ENCODE measurements around the gene SCP2D1.

SCP2D1 gene

DNA sequence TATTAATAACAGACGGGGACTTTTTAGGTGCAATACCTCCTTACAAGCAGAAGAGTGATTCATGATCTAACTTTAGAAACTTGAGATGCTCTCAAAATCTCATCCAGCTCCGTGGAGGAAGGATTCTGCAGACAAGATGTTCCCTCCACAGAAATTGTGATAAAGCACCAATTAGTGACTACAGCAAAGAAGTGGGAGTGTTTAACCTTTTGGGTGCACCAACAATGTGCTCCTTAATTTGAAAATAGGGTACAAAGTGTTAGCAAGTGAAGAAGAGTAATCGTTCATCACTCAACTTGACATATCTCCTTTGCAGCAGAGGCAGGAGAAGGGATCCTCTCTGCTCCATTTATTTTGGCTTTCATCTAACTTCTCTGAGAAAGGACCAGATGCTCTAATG is 22.8 kb upstream of the SCP2D1 start:
- Histone ChIP-seq H3K36me3 (ENCODE audit: insufficient read depth, low read length) (no peaks in the 10 kb centered on the region), H3K27ac (ENCODE audit: low read depth, low read length) (no peak overlapping the region), H2AFZ (ENCODE audit: low read length, unreplicated experiment) (no peak overlapping the region), H3K4me1 (ENCODE audit: control insufficient read depth, insufficient read depth, low read length, unreplicated experiment) (peaks cover 3% of the 10 kb centered on the region), H3K79me2 (ENCODE audit: control insufficient read depth, insufficient read depth, low read length, unreplicated experiment) (no peaks in the 10 kb centered on the region), H3K27me3 (ENCODE audit: insufficient read depth, low read length) (peaks cover 38% of the 10 kb centered on the region), H3K4me3 (ENCODE audit: low read depth, low read length) (no peak overlapping the region)

DNA sequence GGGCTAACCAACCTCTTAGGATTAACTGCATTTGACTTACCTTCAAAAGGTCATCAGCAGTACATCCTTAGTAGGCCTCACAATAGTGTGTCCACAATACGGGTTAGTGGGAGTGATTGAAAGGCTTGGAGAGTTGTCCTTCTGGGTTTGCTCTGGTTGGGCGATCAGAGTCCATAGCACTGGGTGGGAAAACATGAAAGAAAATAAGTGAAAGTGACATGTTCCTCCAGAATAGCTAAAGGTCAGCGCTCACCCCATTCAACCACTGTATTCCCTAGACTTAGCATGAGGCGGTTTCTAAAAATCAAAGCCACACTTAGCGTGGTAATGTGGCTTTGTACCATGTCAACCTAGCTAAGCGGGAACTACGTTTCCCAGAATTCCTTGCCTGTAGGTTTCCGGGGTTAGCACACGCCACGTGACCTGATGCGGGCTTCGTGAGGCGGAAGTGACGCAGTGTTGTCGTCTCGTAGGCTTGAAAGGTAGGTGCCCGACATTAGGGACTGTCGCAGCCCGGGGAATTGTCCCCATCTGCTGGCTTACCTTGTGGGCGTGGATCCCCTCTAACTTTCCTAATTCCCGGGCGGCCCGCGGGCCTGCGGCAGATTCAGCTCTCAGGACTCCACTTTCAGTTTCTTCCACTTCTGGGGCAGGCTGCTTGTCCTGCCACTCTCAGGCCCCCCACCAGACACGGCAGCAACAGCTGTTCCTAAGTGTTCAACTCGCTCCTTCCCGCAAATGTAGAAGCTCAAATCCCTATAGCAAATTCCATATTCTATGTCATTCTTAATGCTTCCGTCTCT is 19.8 kb upstream of the SCP2D1 start:
- Histone ChIP-seq H3K27ac (ENCODE audit: low read depth, low read length) (peak overlapping the region; percentile 33; the same call in 1 of the 2 replicates), H3K4me3 (ENCODE audit: low read depth, low read length) (peak overlapping the region; percentile 88), H2AFZ (ENCODE audit: low read length, unreplicated experiment) (peak overlapping the region; percentile 86), H3K27me3 (ENCODE audit: insufficient read depth, low read length) (peaks cover 28% of the 10 kb centered on the region), H3K79me2 (ENCODE audit: control insufficient read depth, insufficient read depth, low read length, unreplicated experiment) (no peaks in the 10 kb centered on the region), H3K36me3 (ENCODE audit: insufficient read depth, low read length) (no peaks in the 10 kb centered on the region), H3K4me1 (ENCODE audit: control insufficient read depth, insufficient read depth, low read length, unreplicated experiment) (peaks cover 3% of the 10 kb centered on the region)

DNA sequence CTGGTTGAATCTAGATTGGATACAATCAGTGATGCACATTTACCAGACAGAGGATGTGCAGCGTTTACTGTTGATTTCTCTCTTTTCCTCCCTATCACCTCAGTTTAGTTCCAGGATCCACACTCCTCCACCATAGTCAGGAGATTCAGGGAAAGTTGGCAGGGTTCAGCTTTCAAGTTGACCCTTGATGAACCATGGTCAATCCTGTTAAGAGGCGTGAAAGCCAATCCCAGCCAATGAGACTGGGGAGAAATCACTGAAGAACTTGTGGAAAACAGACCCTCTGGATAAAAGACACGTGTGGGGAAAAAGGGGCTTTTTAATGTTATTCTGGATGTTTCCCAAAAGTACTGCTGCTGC is 19.2 kb upstream of the SCP2D1 start:
- H3K27ac ChIP-seq (ENCODE audit: low read depth, low read length): peak overlapping the region; percentile 33; the same call in 1 of the 2 replicates
- H3K27me3 ChIP-seq (ENCODE audit: insufficient read depth, low read length): peaks cover 25% of the 10 kb centered on the region
- peak overlapping the region; percentile 88 for H3K4me3 ChIP-seq (ENCODE audit: low read depth, low read length)
- H3K36me3 ChIP-seq (ENCODE audit: insufficient read depth, low read length): no peaks in the 10 kb centered on the region
- no peaks in the 10 kb centered on the region for H3K79me2 ChIP-seq (ENCODE audit: control insufficient read depth, insufficient read depth, low read length, unreplicated experiment)
- peaks cover 3% of the 10 kb centered on the region for H3K4me1 ChIP-seq (ENCODE audit: control insufficient read depth, insufficient read depth, low read length, unreplicated experiment)
- peak overlapping the region; percentile 86 for H2AFZ ChIP-seq (ENCODE audit: low read length, unreplicated experiment)

DNA sequence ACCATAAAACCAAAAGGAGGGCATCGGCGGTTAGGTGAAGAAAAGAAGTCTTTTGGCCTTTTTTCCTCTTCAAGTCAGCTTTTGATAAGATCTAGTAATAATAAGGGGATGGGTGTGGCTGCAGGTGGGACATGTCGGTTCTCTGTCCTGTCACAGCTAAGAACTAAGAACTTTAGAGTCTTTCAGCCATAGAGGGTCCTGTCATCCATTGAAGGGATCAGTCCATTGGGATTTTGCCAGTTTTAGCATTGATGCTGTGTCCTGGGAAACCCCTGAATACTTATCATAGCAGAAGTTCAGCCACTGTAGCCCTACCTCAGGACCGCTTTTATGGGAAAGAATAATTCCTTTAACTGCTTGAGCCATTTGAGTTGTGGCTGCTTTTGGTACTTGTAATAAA is 18.2 kb upstream of the SCP2D1 start:
- no peaks in the 10 kb centered on the region for H3K79me2 ChIP-seq (ENCODE audit: control insufficient read depth, insufficient read depth, low read length, unreplicated experiment)
- no peak overlapping the region for H2AFZ ChIP-seq (ENCODE audit: low read length, unreplicated experiment)
- H3K4me1 ChIP-seq (ENCODE audit: control insufficient read depth, insufficient read depth, low read length, unreplicated experiment): peaks cover 3% of the 10 kb centered on the region
- peaks cover 18% of the 10 kb centered on the region for H3K27me3 ChIP-seq (ENCODE audit: insufficient read depth, low read length)
- H3K4me3 ChIP-seq (ENCODE audit: low read depth, low read length): no peak overlapping the region; the same call in 1 of the 2 replicates
- no peaks in the 10 kb centered on the region for H3K36me3 ChIP-seq (ENCODE audit: insufficient read depth, low read length)
- no peak overlapping the region for H3K27ac ChIP-seq (ENCODE audit: low read depth, low read length)

DNA sequence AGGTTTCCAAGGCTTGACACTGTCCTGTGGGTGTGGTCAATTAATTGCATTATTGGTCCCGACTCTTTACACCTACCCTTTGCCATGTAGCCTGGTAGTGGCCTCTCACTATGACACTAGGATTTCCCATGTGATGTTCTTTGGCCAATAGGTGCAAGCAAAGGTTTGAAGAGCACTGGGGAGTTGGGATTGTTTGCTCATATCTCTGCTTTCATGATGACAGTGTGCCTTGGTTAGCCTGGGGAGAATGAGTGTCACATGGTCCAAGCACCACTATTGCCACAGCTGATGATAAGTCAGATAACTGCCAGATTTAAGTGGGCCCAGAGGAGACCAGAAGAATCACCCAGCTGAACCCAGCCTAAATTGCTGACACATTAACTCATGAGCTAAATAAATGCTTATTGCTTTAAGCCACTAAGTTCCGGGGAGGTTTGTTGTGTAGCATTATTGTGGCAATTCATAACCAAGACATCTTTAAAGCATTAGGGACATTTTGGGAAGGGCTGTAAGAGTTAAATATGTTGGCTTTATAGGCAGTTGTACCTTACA is 17.2 kb upstream of the SCP2D1 start:
- Histone ChIP-seq H3K4me1 (ENCODE audit: control insufficient read depth, insufficient read depth, low read length, unreplicated experiment) (peaks cover 3% of the 10 kb centered on the region), H3K4me3 (ENCODE audit: low read depth, low read length) (no peak overlapping the region), H2AFZ (ENCODE audit: low read length, unreplicated experiment) (no peak overlapping the region), H3K36me3 (ENCODE audit: insufficient read depth, low read length) (no peaks in the 10 kb centered on the region), H3K27me3 (ENCODE audit: insufficient read depth, low read length) (peaks cover 9% of the 10 kb centered on the region; the same call in 1 of the 2 replicates), H3K27ac (ENCODE audit: low read depth, low read length) (no peak overlapping the region), H3K79me2 (ENCODE audit: control insufficient read depth, insufficient read depth, low read length, unreplicated experiment) (no peaks in the 10 kb centered on the region)

DNA sequence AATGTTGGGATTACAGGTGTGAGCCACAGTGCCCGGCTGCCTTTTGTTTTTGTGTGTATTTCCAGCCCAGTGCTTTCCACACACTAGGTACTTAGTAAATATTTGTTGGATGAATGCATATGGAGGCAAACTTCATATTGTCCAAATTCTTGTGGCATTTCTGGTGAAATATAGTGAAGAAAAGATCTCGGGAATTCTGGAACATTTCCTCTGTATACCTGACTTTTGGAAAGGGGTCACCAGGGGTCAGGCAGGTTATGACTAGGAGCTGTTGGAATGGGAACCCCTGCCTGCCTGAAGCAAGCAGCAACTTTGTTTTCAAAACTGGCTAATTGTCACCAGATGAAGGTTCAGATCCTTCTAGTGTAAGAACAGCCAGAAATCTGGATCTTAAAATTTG is 12.1 kb upstream of the SCP2D1 start:
- Histone ChIP-seq H3K4me3 (ENCODE audit: low read depth, low read length) (no peak overlapping the region), H3K4me1 (ENCODE audit: control insufficient read depth, insufficient read depth, low read length, unreplicated experiment) (no peaks in the 10 kb centered on the region), H3K79me2 (ENCODE audit: control insufficient read depth, insufficient read depth, low read length, unreplicated experiment) (no peaks in the 10 kb centered on the region), H3K27ac (ENCODE audit: low read depth, low read length) (no peak overlapping the region), H2AFZ (ENCODE audit: low read length, unreplicated experiment) (no peak overlapping the region), H3K27me3 (ENCODE audit: insufficient read depth, low read length) (peaks cover 3% of the 10 kb centered on the region; the same call in 1 of the 2 replicates), H3K36me3 (ENCODE audit: insufficient read depth, low read length) (no peaks in the 10 kb centered on the region)

DNA sequence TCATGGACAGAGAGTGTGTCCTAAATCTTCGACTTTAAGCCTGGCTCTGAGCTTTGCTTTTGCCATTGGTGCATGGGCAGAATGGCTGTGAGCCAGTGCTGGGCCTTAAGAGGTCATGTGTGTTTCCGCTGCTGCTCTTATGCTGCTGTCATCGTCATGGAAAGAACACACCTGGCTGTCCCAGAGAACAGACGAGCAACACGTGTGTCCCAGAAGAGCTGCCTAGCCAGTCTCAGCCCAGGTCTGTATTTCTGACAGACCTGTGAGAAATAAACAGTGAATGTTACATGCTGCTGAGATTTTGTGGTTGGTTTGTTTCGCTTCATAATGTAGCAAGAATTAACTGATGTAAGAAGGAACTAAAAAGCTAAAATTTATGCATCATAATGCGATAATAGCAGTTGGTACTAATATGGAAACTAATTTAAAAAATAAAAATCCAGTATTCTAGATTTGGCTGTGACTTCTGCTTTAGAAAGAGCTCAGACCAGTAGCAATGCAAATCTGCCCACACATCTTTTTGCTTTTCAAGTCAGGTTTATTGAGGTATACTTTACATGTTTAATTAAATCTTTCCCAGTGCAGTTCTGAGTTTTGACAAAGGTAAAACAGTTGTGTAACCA is 11.5 kb upstream of the SCP2D1 start:
- no peak overlapping the region for H3K4me3 ChIP-seq (ENCODE audit: low read depth, low read length)
- H3K4me1 ChIP-seq (ENCODE audit: control insufficient read depth, insufficient read depth, low read length, unreplicated experiment): no peaks in the 10 kb centered on the region
- H3K36me3 ChIP-seq (ENCODE audit: insufficient read depth, low read length): no peaks in the 10 kb centered on the region
- H3K27ac ChIP-seq (ENCODE audit: low read depth, low read length): no peak overlapping the region
- no peaks in the 10 kb centered on the region for H3K79me2 ChIP-seq (ENCODE audit: control insufficient read depth, insufficient read depth, low read length, unreplicated experiment)
- H3K27me3 ChIP-seq (ENCODE audit: insufficient read depth, low read length): peaks cover 3% of the 10 kb centered on the region; the same call in 1 of the 2 replicates
- no peak overlapping the region for H2AFZ ChIP-seq (ENCODE audit: low read length, unreplicated experiment)

DNA sequence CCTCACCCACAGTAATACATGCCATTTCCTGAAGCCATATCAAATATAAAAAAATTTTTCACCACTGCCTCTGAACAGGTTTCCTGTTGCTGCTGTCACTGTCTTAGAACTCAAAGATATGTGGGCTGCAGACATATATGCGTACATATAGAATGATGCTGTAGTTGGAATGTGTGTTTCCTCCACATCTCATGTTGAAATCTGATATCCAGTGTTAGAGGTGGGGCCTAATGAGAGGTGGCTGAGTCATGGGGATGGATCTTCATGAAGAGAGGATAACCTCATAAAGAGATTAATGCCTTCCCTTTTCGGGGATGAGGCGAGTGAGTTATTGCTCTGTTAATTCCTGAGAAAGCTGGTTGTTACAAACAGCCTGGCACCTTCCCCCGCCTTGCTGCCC is 7.7 kb upstream of the SCP2D1 start:
- Histone ChIP-seq H3K27me3 (ENCODE audit: insufficient read depth, low read length) (no peaks in the 10 kb centered on the region; the same call in 1 of the 2 replicates), H3K36me3 (ENCODE audit: insufficient read depth, low read length) (no peaks in the 10 kb centered on the region), H3K4me1 (ENCODE audit: control insufficient read depth, insufficient read depth, low read length, unreplicated experiment) (no peaks in the 10 kb centered on the region), H3K79me2 (ENCODE audit: control insufficient read depth, insufficient read depth, low read length, unreplicated experiment) (no peaks in the 10 kb centered on the region), H3K4me3 (ENCODE audit: low read depth, low read length) (no peak overlapping the region), H2AFZ (ENCODE audit: low read length, unreplicated experiment) (no peak overlapping the region), H3K27ac (ENCODE audit: low read depth, low read length) (no peak overlapping the region)

DNA sequence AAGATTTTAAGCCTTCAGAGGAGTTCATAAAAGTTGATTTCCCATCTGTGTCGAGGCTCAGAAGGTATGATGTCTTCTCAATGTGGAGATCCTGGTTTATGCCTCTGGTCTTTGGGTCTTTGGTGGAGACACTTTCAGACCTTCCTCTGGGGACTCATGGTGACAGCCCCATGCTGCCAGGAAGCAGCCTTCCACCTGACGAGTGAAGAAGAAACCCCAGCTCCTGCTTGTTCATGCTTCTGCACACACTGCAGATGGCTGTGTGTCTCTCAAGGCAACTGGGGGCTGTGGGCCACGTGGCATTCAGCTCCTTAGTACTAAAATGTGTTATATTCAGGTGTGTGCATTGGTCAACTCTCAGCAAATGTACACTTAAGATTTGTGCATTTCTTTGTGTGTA is 4.9 kb upstream of the SCP2D1 start:
- H3K27me3 ChIP-seq (ENCODE audit: insufficient read depth, low read length): peaks cover 7% of the 10 kb centered on the region; the same call in 1 of the 2 replicates
- H3K4me1 ChIP-seq (ENCODE audit: control insufficient read depth, insufficient read depth, low read length, unreplicated experiment): no peaks in the 10 kb centered on the region
- H3K27ac ChIP-seq (ENCODE audit: low read depth, low read length): no peak overlapping the region
- H3K79me2 ChIP-seq (ENCODE audit: control insufficient read depth, insufficient read depth, low read length, unreplicated experiment): no peaks in the 10 kb centered on the region
- H3K36me3 ChIP-seq (ENCODE audit: insufficient read depth, low read length): no peaks in the 10 kb centered on the region
- no peak overlapping the region for H3K4me3 ChIP-seq (ENCODE audit: low read depth, low read length)
- no peak overlapping the region for H2AFZ ChIP-seq (ENCODE audit: low read length, unreplicated experiment)

DNA sequence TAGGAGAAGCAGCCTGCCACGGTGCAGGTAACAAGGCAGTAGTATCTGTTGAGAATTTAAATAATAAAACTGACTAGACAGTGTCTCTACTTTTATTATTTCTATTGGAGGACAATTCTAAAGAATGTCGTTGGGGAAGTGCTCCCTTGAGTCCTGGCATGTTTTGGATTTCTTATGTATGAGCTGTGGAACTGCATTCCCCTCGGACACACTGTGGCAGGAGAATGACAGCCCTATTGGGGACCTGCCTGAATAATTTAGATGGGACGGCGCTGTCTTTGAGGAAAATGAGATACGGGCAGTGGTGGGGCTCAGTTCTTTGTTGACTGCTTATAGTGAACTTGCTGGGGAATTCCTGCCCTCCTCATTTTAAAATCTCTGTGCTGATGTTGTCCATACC is 2.4 kb upstream of the SCP2D1 start:
- H3K27ac ChIP-seq (ENCODE audit: low read depth, low read length): no peak overlapping the region
- no peak overlapping the region for H2AFZ ChIP-seq (ENCODE audit: low read length, unreplicated experiment)
- H3K79me2 ChIP-seq (ENCODE audit: control insufficient read depth, insufficient read depth, low read length, unreplicated experiment): no peaks in the 10 kb centered on the region
- H3K27me3 ChIP-seq (ENCODE audit: insufficient read depth, low read length): peaks cover 7% of the 10 kb centered on the region; the same call in 1 of the 2 replicates
- no peak overlapping the region for H3K4me3 ChIP-seq (ENCODE audit: low read depth, low read length)
- no peaks in the 10 kb centered on the region for H3K36me3 ChIP-seq (ENCODE audit: insufficient read depth, low read length)
- no peaks in the 10 kb centered on the region for H3K4me1 ChIP-seq (ENCODE audit: control insufficient read depth, insufficient read depth, low read length, unreplicated experiment)
